Measurements from ENCODE around the gene OSGEP.

The OSGEP gene

GRCh38 chr14:20428802-20429201 lies 25.8 kb downstream of the OSGEP start:
- DNase-seq: no peak

DNA sequence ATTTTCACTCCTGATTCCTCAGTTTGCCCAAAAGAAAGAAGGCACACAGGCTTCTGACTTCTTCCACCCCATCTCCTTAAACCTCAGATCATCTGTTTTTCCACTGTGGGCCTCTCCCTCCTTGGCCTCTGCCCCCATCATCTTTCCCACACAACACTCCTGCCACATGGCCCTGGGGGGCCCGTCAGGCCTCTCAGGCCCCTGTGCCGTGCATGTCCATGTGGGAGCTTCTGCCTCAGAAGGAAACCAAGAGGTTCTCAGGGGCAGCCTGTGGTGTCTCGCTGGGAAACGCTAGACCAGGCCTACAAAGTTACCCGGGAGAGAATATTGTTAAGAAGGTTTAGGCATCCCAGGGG lies 26.6 kb downstream of the OSGEP start:
- DNase-seq: no peak

- DNase-seq: no peak
Observed at GRCh38 chr14:20427231-20428009, 27.2 kb downstream of the OSGEP start.

GRCh38 chr14:20424851-20425250 lies 29.8 kb downstream of the OSGEP start:
- DNase-seq: no peak

DNA sequence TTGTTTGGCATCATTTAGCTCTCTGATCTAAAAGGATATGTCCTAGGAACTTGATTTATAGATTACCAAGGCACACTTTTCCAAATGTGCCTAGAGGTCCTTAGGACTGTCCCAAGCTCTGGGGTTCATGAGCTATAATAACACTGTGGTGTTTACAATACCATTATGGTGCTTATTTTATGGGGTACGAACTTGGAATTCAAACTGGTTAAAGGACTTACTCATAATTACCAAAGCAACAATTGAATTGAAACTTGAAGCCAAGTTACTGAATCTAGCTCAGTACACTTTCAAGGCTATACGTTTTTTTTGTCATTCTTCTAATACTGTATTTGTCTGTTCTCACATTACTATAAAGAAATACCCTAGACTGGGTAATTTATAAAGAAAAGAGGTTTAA lies 31.7 kb downstream of the OSGEP start:
- DNase-seq: no peak

- no peak for DNase-seq
Observed at GRCh38 chr14:20421267-20421666, 33.3 kb downstream of the OSGEP start.

GRCh38 chr14:20419419-20419818 lies 35.2 kb downstream of the OSGEP start:
- DNase-seq: no peak

GRCh38 chr14:20418501-20418909 lies 36.1 kb downstream of the OSGEP start:
- DNase-seq: no peak

GRCh38 chr14:20417250-20418186 lies 37.1 kb downstream of the OSGEP start:
- no peak for DNase-seq

DNA sequence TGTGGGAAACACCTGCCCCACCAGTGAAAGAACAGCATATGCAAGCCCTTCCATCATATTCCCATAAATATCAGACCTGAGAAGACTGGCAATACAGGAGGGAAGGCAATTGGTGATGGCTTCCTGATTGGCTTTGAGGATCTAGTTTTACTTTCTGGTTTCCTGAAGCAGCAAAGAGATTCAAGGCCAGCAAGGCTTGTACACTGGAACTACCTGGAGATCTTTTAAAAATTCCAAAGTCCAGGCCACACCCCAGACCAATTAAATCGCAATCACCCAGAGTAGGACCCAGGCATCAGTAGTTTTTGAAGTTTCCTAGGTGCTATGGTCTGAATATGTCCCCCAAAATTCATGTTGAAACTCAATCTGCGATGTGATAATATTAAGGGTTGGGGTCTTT lies 38.4 kb downstream of the OSGEP start:
- no peak for DNase-seq

- DNase-seq: no peak
Observed at GRCh38 chr14:20415782-20416206, 38.8 kb downstream of the OSGEP start.

DNA sequence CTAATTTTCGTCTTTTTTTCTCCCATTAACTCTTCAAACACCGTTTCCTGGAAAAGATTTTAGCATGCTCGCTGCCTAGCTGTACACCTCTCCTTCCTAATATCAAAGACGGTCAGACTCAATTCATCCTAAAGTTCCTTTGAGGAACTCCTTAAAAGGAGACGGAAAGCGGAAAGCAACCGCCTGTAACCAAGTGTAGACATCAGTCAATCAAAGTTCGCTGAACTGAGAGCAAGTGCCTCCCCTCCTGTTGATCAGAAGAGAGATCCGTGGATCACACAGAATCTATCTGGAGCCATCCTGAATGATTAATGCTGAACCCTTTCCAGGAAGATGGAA lies 40.9 kb downstream of the OSGEP start:
- DNase-seq: no peak

DNA sequence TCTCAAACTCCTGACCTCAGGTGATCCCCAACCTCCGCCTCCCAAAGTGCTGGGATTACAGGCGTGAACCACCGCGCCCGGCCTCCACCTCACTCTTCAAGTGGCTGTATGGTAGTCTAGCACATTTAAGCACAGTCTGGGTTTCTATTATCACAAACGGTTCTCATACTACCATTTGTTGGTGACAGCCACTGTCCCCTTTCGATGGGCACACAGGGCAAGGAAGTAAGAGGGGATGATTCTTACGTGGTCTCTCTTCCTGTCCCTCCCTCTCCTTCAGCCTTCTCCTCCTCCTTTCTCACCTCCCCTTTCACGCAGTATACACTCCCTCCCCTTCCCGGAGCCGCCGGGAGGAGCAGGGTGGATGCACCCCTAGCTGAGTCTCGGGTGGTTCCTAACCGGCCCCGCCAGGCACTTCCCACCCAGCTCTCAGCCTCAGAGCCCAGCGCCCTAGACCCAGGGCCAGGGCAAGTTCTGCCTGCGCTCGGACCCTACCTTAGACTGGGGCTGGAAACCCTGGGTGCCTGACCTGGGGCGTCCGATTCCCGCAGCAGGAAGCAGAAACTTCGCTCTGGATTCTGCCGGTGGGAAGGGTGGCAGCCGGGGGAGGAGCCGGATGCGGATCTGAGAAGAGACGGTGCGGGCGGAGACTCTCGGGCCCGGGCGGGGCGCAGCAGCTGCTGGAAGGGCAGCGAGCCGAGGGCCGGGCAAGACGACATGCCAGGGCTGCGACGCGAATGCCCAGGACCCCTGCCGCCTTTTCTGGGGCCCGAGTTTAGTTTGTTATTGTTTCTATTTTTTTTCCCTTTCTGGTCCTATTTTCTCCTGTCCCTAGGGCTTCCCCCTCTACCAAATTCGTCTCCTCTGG lies 41.5 kb downstream of the OSGEP start, which contains the start of gene TEP1:
TEP1 (minus strand) TSS at position 626 of the 868 bp plus-strand sequence. CDS start 5,062 bp downstream, outside the sequence.
- peak; percentile 63 for DNase-seq

- no peak for DNase-seq
Observed at GRCh38 chr14:20412411-20412810, 42.2 kb downstream of the OSGEP start.

GRCh38 chr14:20409226-20409625 lies 45.4 kb downstream of the OSGEP start:
- no peak for DNase-seq

GRCh38 chr14:20403521-20403920 lies 51.1 kb downstream of the OSGEP start:
- no peak for DNase-seq

- peak; percentile 5 for DNase-seq
Observed at GRCh38 chr14:20400965-20401593, 53.5 kb downstream of the OSGEP start.

DNA sequence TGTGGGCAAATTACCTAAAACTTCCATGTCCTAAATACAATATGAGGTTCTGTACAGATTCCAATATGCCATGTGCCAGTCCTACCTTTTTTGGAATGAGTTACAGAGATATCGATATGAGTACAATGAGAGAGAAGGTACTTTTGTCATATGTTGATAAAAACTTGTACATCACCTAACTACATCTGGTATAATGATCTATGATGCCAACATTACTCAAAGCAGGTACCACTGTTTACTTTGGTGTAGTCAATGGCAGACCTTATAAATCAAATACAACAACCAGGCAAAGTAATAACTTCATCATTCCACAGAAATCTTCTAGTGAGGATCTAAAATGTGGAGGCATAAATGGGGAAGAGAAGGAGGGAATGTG lies 54.0 kb downstream of the OSGEP start:
- DNase-seq: no peak

GRCh38 chr14:20397511-20397910 lies 57.1 kb downstream of the OSGEP start:
- no peak for DNase-seq
